WTC11 (cell line): Measurements from ENCODE around the gene SH3BP4.

ENCODE experiments used
- ARID4B ChIP-seq: sonication (generic); formaldehyde crosslinking; IDR thresholded peaks from 2 replicates; pipeline ENCODE4 v1.8.0; 2023; ENCODE audit warnings: missing genetic modification reagents, mild to moderate bottlenecking, borderline replicate concordance
- ATF2 ChIP-seq: sonication (generic); formaldehyde crosslinking; IDR thresholded peaks from 2 replicates; pipeline ENCODE4 v1.8.1; 2022; ENCODE audit warnings: low read depth, missing genetic modification reagents, borderline replicate concordance
- CTCF ChIP-seq: fragments of 200-600 bp; IDR thresholded peaks from 2 replicates; pipeline ENCODE4 v1.8.0; 2022; ENCODE audit warnings: antibody characterized with exemption
- ETV6 ChIP-seq: sonication (generic); formaldehyde crosslinking; IDR thresholded peaks from 2 replicates; pipeline ENCODE4 v1.8.1; 2022; ENCODE audit warnings: mild to moderate bottlenecking, missing genetic modification reagents
- NFYB ChIP-seq: sonication (generic); formaldehyde crosslinking; conservative IDR thresholded peaks from 2 replicates; pipeline ENCODE4 v1.8.0; 2022; ENCODE audit warnings: low read depth, missing genetic modification reagents
- SMAD3 ChIP-seq: sonication (generic); formaldehyde crosslinking; IDR thresholded peaks from 2 replicates; pipeline ENCODE4 v1.8.0; 2022; ENCODE audit warnings: missing genetic modification reagents, mild to moderate bottlenecking, borderline replicate concordance
- SMAD4 ChIP-seq: sonication (generic); formaldehyde crosslinking; IDR thresholded peaks from 2 replicates; pipeline ENCODE4 v1.8.0; 2022; ENCODE audit warnings: mild to moderate bottlenecking, missing genetic modification reagents
- TEAD4 ChIP-seq: sonication (generic); formaldehyde crosslinking; IDR thresholded peaks from 2 replicates; pipeline ENCODE4 v1.8.0; 2022; ENCODE audit warnings: mild to moderate bottlenecking, missing genetic modification reagents
- ZNF416 ChIP-seq: fragments of 250-450 bp; sonication (Bioruptor Pico); IDR thresholded peaks from 2 replicates; pipeline ENCODE4 v1.9.0; 2021; ENCODE audit warnings: mild to moderate bottlenecking, inconsistent platforms

GRCh38 chr2:235098736-235099494 is 147.1 kb downstream of the SH3BP4 start:
- no peak for TF ChIP-seq ETV6 (CRISPR knock-in tag)
- no peak for TF ChIP-seq TEAD4 (CRISPR knock-in tag)
- TF ChIP-seq ATF2 (CRISPR knock-in tag): no peak
- no peak for TF ChIP-seq SMAD4 (CRISPR knock-in tag)
- TF ChIP-seq SMAD3: no peak
- no peak for TF ChIP-seq NFYB (CRISPR knock-in tag)
- TF ChIP-seq ARID4B (CRISPR knock-in tag): no peak
- TF ChIP-seq CTCF: no peak
- TF ChIP-seq ZNF416 (CRISPR knock-in tag): no peak
